ENCODE measurements around the gene FUT3.

GRCh38 chr19:5793188-5793587, 58.1 kb downstream of the FUT3 start:
- no peak for TF ChIP-seq ATF2 (CRISPR knock-in tag; IDR thresholded peaks at IDR 0.05; ENCODE audit: borderline replicate concordance, low read depth)
- TF ChIP-seq CTCF (IDR thresholded peaks at IDR 0.05), result no peak
- no peak for TF ChIP-seq ZNF121 (CRISPR knock-in tag; IDR thresholded peaks at IDR 0.05)
- TF ChIP-seq CREB1 (CRISPR knock-in tag; IDR thresholded peaks at IDR 0.05), result no peak
- TF ChIP-seq SMAD4 (CRISPR knock-in tag; IDR thresholded peaks at IDR 0.05), result no peak
- TF ChIP-seq MXD4 (CRISPR knock-in tag; IDR thresholded peaks at IDR 0.05; ENCODE audit: borderline replicate concordance), result no peak
- TF ChIP-seq IRF2 (CRISPR knock-in tag; IDR thresholded peaks at IDR 0.05; ENCODE audit: borderline replicate concordance, low read depth), result no peak
- TF ChIP-seq TCF7 (CRISPR knock-in tag; IDR thresholded peaks at IDR 0.05; ENCODE audit: low read depth), result no peak
- no peak for TF ChIP-seq ZNF263 (CRISPR knock-in tag; IDR thresholded peaks at IDR 0.05; ENCODE audit: low read depth)
- TF ChIP-seq ZNF138 (CRISPR knock-in tag; conservative IDR thresholded peaks at IDR 0.05), result no peak

Data from WTC11 (cell line).